Epithelial cell of esophagus (primary cell): ENCODE measurements around the gene PRPF38B.

Source experiments
- DNase-seq: peaks from one replicate; pipeline ENCODE4 v3.0.0; 2010; ENCODE audit warnings: low read depth
- H3K4me3 ChIP-seq: 2 replicates; pipeline ENCODE4 v1.5.1; 2011; ENCODE audit warnings: mild to moderate bottlenecking, low read length, control low read depth
- TF ChIP-seq, protein P1 (sequence below): IDR thresholded peaks from 2 replicates; pipeline ENCODE4 v1.5.1; 2011; ENCODE audit warnings: low read depth, mild to moderate bottlenecking, low read length, control low read depth, inconsistent platforms; ENCODE audit not compliant: insufficient read depth; ENCODE audit errors: missing control alignments

The PRPF38B gene

DNA sequence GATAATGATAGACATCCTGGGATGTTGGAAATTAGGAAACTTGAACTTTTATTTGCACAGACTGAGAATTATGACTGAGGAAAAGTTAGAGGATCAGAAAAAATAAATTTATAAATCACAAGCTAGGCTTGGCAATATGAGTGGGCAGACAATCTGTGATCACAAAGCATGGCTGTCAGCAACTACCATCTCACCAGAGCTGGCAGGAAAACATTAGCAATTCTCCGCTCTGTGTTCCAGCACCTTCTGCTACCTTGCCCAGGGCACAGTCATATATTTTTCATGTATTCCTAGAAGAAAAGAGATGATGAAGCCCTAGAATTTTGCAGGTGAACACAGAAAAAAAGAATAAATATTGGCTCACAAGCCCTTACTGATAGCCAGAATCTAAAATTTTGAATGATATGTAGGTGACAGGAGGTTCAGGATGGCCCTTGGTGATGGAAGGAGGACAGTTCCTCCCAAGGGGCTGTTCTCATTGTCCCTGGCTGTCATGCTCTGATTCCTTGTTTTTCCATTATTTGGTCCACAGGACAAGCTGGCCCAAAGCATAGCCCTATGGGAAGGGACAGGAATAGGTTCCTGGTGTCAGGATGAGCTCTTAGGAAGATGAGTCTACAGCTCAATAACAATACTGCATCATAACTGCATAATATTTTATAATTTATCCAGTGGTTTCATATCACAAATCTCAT is 42.2 kb downstream of the PRPF38B start:
- no peak overlapping the region for H3K4me3 ChIP-seq
- TF ChIP-seq, protein P1, sequence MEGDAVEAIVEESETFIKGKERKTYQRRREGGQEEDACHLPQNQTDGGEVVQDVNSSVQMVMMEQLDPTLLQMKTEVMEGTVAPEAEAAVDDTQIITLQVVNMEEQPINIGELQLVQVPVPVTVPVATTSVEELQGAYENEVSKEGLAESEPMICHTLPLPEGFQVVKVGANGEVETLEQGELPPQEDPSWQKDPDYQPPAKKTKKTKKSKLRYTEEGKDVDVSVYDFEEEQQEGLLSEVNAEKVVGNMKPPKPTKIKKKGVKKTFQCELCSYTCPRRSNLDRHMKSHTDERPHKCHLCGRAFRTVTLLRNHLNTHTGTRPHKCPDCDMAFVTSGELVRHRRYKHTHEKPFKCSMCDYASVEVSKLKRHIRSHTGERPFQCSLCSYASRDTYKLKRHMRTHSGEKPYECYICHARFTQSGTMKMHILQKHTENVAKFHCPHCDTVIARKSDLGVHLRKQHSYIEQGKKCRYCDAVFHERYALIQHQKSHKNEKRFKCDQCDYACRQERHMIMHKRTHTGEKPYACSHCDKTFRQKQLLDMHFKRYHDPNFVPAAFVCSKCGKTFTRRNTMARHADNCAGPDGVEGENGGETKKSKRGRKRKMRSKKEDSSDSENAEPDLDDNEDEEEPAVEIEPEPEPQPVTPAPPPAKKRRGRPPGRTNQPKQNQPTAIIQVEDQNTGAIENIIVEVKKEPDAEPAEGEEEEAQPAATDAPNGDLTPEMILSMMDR = no peak
- DNase-seq = no peak

DNA sequence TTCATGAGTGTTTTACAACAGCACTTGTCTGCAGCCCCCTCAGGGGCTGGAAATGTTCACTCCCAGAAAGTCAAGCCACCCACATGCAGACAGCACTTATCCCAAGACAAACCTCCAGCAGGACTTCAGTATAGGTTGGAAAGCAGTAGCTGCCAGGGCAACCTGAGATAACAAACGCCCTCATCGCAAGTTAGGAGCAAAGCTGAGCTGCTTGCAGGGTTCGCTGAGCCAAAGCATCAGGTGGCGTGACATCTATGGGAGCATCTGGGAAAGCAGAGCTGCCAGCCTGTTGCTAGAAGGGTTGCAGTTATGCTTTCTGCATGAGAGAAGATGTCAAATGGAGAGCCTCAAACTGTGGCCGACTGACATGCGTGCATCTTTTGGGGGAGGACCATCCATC is 50.1 kb downstream of the PRPF38B start:
- no peak for DNase-seq
- TF ChIP-seq, protein P1 = no peak
- no peak overlapping the region for H3K4me3 ChIP-seq

DNA sequence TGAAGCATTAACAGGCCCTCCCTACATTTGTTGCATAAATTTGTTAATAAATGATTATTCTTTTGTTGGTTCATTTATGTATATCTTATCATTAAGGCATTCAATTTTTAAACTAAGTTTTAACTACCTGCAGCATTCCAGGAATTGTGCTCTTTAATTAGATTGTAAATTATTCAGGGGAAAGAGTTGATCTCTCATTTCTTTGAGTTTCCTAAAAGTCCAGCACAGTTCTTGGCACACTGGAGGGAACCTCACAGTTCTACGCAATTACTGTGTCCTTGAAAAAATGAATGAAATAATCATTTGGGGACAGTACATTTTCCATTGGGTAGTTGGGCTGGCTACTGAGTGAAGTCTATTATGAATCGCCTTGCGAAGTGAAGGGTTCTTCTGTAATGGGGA is 53.9 kb downstream of the PRPF38B start:
- H3K4me3 ChIP-seq = no peak overlapping the region
- TF ChIP-seq, protein P1 = no peak
- no peak for DNase-seq

DNA sequence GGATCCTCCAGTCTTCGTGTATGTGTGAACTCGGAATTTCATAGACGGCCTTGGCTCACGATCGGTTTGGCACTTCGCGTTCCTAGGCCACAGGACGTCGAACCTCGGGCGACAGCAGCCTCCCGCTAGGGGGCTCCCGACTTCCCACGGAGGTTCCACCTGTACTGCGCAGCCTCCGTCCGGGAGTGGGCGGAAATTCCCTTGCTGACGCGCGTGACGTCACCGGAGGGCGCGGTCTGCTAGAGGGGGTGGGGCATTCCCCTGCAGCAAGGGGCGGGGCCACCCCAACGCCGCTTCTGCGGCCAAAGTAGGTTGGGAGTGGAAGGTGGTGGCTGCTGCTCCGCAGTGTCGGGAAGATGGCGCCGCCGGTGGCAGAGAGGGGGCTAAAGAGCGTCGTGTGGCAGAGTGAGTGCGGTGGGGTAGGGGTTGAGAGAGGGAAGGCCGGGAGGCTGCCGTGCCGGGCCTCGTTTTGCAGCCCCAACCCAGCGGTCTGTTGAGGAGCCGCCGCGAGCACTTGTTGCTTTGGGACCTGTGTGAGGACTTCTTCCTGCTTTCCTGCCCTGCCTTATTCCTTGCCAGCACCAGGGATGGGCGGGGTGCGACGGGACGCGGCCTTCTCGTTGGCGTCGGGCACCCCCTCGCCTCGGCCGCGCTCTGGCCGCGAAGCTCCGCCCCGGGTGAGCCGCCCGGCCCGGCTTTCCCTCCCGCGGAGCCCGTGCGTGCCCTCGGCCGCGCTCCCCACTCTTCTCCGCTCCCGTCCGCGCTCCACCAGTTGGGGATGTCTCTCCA is 54.5 kb downstream of the PRPF38B start, which contains the start of gene STXBP3:
Gene STXBP3 (plus strand): TSS at position 293 of the 789 bp plus-strand sequence. CDS start 64 bp downstream, at position 357.
- TF ChIP-seq, protein P1 = peak; percentile 93
- DNase-seq = peak; percentile 98
- H3K4me3 ChIP-seq = peak within 1 kb of the TSS; percentile 73

DNA sequence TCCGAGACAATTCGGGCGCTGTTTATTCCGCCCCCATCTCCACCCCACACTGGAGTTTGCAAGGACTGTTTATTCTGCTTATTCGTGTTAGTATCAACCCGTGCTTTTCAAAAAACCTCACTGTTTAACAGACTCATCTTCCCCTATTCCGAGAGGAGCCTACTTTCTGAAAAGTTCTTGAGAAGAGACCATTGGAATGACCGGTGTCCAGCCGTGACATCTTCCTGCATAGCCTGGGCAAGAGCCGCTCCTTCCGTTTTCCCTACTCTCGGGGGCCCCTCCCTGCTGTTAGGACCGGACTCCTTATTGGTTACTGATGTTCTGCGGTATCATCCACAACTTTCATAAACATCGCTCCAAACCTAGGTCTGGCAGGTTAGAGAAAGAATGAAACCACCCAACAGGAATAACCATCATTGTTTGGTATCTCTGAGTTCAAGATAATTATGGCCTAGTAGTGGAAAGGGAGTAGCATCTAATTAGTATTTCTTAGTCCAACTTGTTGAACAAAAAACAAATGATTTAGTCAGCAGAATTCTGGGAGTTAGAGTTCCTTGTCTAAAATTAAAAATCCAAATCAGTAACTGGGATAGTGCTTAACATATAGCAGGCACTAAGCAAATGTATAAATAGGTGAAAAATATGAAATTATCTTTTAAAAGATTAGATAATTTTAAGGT is 55.2 kb downstream of the PRPF38B start:
- DNase-seq = peak; percentile 86
- H3K4me3 ChIP-seq = peak overlapping the region; percentile 73
- TF ChIP-seq, protein P1 = no peak

DNA sequence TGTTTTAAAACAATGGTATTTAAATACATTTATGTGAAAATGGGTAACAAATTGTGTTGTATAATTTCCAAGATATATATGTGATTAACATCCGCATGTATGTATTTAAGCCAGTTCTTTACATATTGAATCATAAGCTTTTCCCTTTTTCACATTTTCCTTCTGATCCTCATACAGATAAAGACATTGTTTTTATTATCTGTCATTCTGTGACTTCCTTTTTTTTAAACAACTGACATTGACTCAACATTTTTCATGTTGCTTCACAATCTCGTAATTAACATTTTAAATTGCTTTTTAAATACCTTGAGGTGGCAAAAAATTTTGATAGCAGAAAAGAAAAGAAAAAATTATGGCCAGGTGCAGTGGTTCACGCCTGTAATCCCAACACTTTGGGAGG is 55.8 kb downstream of the PRPF38B start:
- peak overlapping the region; percentile 73 for H3K4me3 ChIP-seq
- no peak for DNase-seq
- TF ChIP-seq, protein P1 = no peak
